GM21381 (cell line): ENCODE measurements around the gene COX4I1.

Experiments
- ATAC-seq: cut with Tn5 transposase; IDR thresholded peaks from one replicate; pipeline ENCODE4 v1.9.1; 2021; ENCODE audit warnings: mild to moderate bottlenecking, moderate library complexity; ENCODE audit not compliant: unreplicated experiment

Gene COX4I1

DNA sequence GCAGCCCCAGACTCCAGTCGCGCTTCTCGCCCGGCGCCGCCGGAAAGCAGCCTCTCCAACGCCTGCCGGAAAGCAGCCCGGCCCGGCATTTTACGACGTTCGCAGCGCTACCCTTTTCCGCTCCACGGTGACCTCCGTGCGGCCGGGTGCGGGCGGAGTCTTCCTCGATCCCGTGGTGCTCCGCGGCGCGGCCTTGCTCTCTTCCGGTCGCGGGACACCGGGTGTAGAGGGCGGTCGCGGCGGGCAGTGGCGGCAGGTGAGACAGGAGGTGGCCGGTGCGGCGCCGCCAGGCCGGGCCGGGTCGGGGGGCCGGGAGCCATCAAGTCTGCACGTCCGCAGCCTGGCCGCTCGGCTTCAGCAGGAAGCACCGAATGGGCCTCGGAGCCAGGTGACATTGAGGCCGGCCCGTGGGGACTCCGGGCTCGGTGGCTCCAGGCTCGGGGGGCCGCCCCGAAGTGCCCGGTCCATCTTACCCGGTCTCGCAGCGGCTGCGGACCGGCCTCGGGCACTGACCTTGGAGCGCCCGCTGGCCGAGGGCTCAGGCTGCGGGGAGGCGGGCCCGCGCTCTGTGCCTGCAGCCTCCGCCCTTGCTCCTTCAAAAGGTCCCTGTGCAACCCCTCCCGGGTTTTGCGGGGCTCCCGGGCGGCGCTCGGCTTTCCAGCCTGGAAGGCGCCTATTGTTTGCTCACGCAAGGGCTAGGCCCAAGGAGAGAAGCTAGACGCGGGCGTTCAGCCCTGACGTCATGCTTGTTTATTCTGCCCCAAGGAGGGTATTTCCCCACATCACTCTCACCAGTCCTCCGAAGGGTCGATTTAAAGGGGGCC is at the start of gene COX4I1, which contains the start of gene EMC8:
COX4I1 (plus strand) TSS at position 199 of the 824 bp plus-strand sequence. CDS start 1,511 bp downstream, outside the sequence.
EMC8 (minus strand) TSS at position 48 of the 824 bp plus-strand sequence. CDS start 249 bp downstream, outside the sequence.
- ATAC-seq, result peak; percentile 81

DNA sequence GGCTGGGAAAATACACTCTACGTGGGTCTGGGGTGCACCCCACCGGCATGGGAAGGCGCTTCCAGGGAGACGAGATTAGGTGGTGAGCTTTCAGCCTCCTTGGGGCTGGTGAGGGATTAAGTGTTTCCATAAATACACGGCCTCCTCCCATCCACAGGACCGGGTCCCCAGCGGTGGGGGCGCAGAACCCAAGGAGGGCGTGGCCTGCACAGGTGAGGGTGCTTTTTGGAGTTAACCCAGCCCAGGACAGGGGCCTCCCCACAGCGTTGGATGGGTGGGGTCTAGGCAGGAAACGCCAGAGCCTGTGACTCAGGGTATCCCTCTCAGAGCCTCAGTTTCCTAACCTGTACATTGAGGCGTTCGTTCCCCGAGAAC is 49.7 kb upstream of the COX4I1 start:
- no peak for ATAC-seq

DNA sequence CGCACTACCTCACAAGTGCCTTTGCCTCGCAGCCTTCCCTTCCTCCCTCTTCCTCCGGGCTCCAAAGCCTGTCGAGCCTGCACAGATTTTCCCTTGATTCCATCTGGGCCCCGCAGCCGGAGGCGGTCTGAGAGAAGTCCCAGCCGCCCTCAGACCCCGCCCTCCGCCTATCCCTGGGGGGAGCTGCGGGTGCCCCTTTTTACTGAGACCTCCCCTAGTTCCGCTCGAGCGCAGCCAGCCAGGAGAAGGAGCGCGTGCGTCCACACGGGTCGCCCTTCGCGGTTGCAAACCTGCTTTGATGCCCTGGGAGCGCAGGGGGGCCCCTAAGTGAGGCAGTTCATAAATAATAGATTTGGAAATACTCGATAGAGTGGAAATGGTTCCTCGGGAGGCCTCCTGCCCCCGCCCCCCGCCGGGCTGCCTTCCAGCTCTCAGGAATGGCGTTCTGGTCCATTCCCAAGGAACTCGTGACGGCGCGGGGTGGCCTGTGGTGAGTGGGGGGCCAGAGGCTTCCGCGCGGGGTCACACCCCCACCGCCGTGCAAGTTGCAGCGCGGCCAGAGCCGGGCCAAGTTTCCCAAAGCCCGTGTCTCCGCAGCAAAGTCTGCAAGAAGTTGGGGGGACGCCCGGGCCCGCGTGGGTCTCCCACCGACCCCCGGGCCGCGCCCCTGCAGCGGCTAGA is 49.2 kb upstream of the COX4I1 start:
- peak; percentile 1 for ATAC-seq

DNA sequence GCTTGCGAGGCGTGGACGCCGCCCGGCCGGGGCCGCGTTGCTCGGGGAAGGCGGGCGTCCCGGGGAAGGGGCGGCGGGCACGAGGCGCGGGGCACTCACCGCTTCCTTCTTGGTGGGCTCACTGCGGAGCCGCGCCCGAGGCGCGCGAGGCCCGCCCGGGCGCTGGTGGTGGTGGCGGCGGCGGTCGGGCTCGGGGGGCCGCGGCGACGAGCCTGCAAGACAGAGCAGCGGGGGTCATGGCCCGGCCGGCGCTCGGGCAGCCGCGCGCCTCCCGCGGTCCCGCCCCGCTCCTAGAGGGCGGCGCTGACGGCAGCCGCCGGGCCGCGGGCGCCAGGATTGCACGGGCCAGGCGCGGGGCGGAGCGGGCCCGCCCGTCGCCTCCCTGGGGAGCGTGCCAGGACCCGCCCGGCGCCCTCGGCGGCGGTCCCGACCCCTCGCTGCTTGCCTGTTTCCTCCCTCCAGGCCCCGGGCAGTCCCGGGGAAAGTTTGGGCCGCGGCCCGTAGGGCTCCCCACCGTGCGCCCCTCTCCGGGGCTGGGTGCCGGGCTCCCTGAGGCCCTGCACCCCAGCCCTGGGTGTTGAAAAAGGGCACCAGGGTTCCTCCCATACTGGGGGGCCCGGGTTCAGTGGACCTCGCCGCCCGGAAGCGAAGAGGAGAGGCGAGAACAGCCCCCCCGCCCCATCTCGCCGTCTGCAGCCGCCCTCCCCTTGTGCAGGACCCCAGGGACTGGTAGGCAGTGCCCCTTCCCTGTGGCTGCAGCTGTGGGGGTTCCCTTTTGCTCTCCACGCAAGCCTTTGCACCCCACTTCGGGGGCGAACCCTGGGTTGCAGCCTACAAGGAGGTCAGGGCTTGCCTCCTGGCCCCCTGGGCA is 48.4 kb upstream of the COX4I1 start, which contains the start of gene C16orf74:
C16orf74 (minus strand) TSS at position 270 of the 871 bp plus-strand sequence. CDS start 15,879 bp downstream, outside the sequence.
- ATAC-seq, result peak; percentile 59

DNA sequence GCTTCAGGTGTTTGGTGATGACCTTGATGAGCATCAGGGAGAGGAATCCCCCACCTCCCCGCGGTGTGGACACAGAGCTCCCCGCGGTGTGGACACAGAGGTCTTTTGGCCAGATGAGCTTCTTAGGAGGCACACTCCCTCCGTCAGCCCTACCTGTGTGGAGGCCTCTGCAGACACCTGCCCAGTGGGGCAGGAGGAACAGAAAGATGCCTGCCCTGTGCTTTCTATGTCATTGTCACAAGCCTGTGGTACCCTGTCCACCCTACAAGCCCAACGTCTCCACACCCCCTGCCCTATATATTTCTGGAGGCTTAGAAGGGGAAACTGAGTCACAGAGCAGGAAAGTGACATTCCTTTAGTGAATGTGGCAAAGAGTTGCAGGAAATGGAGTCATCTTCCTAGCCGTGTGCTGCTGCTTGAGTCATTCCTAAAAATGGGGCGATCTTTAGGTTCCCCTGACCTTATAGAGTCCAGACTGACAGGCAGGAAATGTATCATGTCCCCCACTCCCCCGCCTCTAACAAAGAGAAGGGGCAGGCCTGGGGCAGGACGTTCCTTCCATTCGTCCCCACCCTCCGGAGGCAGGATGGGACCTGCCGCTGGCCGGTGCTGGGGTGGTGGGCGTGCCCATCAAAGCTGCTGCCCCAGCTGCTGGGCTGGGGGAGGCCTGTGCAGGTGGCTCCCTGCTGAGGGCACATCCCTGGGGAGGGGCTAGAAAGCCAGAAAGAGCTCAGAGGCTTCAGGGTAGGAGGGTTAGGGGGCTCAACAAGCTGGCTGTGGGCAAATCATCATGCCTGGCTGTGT is 47.6 kb upstream of the COX4I1 start:
- no peak for ATAC-seq

DNA sequence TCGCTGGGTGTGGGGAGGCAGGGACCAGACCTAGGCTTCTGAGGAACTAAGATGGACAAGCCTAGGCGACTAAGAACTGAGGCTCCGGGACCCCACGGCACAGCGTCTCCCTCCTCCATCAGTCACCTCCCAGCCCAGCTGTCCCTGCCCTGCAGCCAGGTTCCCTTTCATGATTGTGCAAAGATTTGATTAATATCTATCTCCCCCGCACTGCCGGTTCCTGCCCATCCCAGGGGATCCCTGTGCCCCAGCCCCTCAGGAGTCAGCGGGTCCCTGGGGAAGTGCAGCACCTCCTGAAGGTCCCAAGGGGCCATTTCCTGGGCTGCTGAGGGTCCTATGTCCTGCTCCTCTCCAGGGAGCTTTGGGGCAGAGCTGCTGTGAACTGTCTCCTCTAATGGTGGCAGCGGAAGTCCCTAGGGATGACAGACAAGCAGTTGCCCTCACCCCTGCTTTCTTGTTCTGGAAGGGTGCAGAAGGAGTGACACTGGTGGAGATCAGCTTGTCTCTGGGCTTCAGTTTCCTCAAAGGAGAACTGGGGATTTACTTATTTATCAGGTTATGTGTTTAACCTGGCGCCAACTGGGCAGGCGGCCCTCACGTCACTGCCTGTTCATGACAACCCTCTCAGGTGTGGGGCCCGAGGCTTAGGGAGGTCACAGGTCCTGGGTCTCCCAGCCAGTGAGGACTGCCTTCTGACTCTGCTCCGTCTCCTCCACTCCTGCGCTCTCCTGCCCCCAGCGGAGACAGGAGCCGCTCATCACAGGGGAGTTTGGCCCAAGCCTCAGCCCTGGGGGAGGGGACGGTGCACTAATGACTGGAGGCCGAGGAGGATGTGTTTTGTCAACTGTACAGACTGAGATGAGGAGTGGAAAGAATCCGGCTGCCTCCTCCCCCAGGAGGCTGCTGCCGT is 46.7 kb upstream of the COX4I1 start:
- no peak for ATAC-seq

DNA sequence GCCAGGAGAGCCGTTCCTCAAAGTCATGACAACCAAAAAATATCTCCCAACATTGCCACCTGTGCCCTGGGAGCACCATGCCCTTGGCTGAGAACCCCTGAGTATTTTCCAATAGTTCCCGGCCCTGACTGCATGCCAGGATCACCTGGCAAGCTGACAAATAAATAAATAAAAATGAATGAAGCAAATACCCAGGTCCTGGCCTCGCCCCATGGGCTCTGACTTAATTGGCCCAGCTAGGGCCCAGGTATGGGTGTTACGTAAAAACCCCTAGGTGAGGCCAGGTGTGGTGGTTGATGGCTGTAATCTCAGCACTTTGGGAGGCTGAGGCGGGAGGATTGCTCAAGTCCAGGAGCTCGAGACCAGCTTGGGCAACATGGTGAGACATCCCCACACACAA is 45.9 kb upstream of the COX4I1 start:
- ATAC-seq, result no peak

DNA sequence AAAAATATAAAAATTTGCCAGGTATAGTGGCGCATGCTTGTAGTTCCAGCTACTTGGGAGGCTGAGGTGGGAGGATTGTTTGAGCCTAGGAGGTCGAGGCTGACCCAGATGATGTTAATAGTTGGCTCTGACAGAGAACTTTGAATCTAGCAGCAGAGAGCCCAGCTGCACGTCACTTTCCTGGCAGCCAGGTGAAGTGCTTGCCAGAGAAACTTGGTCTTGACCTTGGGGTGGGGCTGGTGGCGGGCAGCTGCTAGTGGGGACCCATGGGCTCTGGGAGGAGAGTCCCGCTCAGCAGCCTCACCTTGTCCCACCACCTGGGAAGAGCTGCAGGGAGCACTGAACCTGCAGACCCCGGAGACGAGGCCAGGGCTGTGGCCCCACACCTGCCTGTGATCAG is 45.5 kb upstream of the COX4I1 start:
- no peak for ATAC-seq

DNA sequence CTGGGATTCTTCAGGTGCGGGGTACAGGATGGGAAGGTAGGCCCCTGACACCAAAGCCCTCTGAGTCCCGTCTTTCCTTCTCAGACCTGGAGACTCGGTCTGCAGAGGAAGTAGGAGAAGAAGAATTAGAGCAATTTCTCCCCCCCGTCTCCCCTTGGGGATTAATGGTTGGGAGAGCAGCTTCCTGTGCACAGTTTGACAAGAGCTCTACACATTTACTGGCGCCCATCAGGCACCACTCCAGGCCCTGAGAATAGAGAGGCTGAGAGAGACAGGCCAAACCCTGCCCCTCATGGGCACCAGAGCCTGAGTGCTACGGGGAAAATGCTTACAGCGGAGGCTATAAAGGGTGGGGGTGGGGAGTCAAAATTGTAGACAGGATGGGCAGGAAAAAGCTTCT is 45.1 kb upstream of the COX4I1 start:
- no peak for ATAC-seq

DNA sequence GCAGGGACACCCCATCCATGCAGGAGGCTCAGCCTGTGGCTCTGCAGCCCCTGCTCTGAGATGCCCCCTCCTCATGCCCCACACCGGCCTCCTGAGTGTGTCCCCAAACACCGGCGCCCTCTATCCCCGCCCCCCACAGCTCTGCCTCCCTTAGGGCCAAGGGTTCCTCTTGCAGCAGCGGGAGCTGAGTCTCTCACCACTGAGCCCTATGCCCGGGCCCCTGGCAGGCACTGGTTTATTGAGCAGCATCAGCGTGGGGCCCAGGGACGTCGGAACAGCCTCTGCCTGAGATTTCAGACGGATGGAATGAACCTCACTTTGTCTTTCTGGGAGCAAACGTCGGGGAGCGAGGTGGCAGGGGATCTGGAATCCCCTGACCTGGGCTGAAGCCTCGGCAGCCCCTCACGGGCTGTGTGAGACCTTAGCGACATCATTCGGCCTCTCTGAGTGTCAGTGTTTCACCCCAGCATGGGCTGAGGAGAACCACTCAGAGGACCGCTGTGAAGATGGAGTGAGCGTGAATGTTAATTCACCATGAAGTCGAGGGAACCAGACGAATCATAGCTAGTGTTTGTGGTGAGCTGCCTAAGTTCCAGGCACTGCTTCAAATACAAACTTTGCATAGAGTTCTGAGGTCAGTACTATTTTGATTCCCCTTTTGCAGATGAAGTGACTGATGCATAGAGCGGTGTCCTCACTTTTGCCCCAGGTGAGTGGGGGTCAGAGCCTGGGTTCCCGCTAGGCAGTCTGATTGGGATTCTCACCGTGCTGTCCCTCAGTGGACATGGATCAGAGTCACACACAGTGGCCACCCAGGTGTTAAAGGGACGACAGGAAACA is 43.3 kb upstream of the COX4I1 start:
- ATAC-seq, result peak; percentile 40

DNA sequence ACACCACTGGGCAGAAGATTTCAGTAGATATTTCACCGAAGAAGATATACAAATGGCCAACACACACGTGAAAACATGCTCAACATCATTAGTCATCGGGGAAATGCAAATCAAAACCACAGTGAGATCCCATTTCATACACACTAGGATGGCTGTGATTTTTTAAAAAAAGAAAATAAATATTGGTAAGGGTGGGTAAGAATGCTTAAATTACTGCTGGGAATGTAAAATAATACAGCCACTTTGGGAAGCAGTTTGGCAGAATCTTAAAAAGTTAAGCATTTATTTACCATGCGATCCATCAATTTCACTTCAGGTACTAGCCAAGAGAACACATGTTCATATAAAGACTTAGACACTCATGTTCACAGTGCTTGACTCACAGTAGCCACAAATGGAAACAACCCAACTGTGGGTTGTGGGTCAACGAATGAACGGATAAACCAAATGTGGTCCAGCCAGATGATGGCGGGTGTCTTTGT is 42.1 kb upstream of the COX4I1 start:
- ATAC-seq, result no peak

DNA sequence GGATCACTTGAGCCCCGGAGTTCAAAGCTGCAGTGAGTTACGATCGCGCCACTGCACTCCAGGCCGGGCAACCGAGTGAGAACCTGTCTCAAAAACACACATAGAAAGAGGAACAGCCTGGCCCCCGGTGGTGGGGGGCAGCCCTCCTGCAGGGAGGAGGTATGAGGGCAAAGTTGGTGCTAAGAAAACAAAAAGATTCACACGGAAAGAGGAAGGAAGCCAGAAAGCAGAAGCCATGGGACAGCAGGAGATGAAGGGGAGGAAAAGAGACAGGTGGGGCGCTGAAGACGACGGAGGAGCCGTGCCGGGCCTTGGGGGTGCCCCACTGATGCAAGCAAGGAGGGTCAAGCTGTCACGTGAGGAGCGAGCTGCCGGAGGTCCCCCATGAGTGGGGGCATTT is 40.4 kb upstream of the COX4I1 start:
- no peak for ATAC-seq

DNA sequence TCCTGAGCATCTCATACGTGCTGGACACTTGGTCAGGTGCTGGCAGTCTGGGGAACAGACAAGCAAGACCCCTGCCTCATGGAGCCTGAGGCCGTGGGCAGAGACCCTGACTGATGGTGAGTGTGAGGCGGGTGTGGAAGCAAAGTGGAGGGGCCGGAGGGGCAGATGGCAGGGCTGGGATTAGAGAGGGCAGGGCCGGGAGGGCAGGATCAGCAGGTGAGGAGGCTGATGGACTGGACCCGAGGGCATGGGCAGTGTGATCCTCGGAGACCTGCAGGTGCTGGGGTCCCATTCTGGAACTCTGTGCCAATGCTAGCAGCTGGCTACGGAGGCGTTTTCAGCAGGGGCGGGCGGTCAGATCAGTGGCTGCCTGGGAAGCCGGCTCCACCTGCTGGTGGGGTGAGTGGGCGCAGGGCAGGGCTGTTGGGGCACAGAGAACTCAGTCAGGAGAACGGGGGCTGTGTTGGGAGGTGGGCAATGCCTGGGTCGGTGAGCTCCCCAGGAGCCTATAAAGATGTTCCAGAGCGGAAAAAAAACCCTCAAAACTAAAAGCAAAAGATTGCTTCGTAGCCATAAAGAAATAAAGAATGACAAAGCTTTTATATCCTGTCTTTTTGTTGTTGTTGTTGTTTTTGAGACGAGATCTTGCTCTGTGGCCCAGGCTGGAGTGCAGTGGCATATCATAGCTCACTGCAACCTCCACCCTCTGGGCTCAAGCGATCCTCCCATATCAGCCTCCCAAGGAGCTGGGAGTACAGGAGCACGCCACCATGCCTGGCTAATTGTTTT is 39.7 kb upstream of the COX4I1 start:
- ATAC-seq, result no peak

DNA sequence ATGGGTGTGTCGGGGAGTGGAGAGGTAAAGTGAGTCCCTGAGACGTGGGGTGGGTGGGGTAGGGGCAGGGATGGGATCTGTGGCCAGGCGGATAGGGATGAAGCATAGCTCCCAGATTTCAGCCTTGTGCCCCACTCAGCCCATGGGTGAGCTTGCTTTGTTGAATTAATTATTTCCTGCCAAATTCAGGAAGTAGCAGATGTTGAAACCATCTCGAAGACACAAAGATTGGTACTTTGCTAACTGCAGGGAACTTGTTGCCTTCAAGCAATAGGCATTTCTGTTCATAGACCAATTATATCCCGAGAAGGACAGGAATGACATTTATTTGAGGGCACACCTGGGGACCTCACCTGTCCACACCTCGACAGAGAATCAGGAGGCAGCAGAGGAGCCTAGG is 37.6 kb upstream of the COX4I1 start:
- no peak for ATAC-seq

DNA sequence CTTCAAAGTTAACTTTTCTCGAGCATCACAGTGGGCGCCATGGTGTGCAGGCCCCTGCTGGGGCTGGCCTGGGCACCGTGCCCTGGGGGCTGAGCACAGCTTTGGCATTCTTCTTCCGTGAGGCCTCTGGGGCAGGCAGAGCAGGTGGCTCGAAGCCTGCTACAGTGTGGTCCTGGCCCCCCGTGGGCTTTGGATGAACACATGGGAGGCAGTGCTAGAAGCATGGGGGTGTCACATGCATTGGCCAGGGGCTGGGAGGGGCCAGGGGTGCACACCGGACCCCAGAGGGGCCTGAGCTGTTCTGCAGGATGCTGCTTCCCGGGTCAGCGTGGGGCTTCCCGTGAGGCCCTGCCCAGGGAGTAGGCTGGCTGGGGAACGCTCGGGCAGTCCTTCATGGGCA is 36.5 kb upstream of the COX4I1 start:
- ATAC-seq, result no peak

DNA sequence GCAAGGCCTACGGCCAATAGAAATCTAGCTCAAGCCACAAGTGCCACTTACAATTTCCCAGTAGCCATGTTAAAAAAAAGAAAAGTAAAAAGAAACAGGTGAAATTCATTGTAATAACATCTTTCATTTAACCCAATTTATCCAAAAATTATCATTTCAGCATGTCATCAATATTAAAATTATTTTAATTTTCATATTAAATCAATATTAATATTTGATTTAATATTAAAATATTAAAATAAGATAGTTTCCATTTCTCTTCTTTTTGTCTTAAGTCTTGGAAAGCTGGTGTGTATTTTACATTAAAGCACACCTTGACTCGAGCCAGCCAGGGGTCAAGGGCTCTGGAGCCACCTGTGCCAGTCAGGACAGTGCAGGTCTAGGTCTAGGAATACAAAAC is 35.9 kb upstream of the COX4I1 start:
- ATAC-seq, result no peak

DNA sequence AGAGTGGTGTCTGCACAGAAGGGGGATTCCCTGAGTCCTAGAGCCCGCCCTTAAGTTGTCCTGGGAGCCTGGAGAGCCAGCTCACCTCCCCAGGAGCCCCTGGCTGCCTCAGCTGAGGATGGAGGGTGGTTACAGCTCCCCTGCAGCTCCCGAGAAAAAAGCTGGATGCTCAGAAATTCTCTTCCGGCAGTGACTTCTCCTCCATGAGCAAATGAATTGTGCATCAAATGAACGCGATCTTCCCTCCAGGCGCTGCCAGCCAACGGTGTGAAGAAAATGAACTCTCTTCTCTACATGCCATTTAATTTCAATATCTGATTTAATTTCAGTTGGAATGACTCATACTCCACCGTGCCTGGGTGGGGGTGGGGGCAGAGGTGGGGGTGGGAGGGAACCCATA is 34.3 kb upstream of the COX4I1 start:
- no peak for ATAC-seq
